Neural progenitor cell (in vitro differentiated cells): Measurements from ENCODE around the gene FANCC.

ENCODE experiments used
- CTCF ChIP-seq: fragments of 200-600 bp; sonication (generic); IDR thresholded peaks from 2 replicates; pipeline ENCODE4 v1.5.1; 2017; ENCODE audit warnings: antibody characterized with exemption, mild to moderate bottlenecking
- EZH2 ChIP-seq: fragments of 200-600 bp; sonication (generic); IDR thresholded peaks from 2 replicates; pipeline ENCODE4 v1.6.1; 2017; ENCODE audit warnings: antibody characterized with exemption, mild to moderate bottlenecking, moderate library complexity
- EZH2phosphoT487 ChIP-seq: fragments of 200-600 bp; sonication (generic); IDR thresholded peaks from 2 replicates; pipeline ENCODE4 v1.6.1; 2017; ENCODE audit warnings: antibody characterized with exemption

- TF ChIP-seq CTCF, result no peak
- no peak for TF ChIP-seq EZH2phosphoT487
- TF ChIP-seq EZH2, result no peak
These were observed 236.4 kb downstream of the FANCC start for GRCh38 chr9:95080961-95081647.
